ENCODE measurements around the gene IMP3. TPM values are rescaled to one million over a fixed set of nuclear protein-coding genes. Genes with fewer than 3 reads are reported as not detected.

Gene IMP3
- polyA plus RNA-seq, 1 of the 3 experiments (the other 2 are of a cell fraction) = 56.2 TPM

DNA sequence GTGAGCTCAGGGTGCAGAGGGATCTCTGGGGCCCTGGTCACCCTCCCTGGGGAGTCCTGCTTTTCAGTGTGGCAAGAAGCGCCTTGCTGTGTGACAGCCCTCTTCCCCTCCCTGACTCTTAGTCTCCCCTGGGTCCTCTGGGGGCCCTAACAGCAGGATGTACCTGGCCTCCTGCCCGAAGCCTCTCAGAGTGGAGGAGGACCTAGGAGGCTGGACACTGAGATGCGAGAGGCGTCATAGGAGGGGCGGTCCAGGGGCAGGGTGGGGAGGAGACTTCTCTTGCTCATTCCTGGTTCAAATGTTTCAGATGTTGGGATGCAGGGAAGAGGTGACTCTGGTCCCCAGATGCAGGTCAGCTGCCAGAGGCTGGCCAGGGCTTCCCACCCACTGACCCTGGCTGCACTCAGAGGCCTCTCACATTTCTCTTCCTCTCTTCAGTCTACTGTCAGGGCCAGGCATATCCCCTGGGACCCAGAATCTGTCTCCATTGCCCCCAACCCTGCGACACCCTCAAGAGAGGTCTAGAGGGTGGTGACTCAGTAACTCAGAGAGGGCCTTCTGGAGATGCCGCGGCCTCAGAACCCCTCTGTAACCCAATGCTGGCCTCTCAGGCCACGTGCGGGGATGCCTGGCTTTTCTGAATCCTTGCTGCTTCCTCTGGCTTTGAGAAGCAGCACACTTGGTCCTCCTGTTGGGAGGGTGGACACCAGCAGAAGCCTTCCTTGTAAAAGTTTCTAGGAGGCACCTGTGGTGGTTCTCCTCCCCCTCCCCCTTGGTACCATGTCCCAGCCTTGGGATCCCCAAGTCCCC is 33.6 kb upstream of the IMP3 start:
- no peaks in the 10 kb centered on the region for H3K9me3 ChIP-seq

DNA sequence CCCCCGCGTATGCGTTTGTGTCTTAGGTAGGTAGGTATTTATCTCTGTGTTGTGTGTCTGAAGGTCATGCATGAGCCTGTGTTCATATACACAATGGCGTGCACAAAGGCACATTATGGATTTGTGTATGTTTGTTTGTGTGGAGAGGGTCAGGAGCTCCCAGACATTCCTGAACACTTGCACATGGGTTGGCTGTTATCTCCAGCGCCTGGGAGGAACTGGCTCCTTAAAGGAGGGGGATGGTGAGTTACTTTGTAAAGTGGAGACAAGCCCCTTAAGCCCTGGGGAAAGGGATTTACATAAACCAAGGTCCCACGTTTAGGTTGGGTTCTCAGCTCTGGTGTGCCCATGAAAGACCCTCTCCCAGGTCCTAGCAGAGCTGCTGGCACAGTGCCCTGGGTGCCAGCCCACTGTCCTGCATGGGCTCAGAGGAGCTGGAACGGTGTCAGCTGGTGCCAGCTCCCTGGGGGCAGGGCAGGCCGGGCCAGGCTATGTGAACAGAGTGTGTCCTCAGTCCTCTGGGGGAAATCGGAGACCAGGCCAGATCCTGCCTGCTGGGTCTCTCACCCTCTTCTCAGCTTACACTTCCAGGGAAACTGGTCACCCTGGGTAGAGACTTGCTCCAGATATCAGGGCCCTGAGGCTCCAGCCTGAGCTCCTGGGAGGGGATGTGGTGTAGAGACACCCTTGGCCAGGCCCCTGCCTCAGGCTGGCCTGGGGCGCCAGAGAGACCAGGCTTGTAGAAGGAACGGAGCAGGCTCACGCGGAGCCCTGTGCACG is 32.8 kb upstream of the IMP3 start:
- H3K27me3 ChIP-seq (ENCODE audit: insufficient read depth) = no peaks in the 10 kb centered on the region
- peaks cover 28 to 30% of the 10 kb centered on the region in 2 experiments; a peak in 3 of 4 replicates for H3K4me1 ChIP-seq (ENCODE audit: control insufficient read depth in 1 of 2, insufficient read depth in 2 of 2, low read depth in 1 of 2, low read length in 1 of 2)
- no peak overlapping the region for H3K4me3 ChIP-seq (ENCODE audit: low read depth in 2 of 2, low read length in 1 of 2)
- POLR2A ChIA-PET = interaction anchor here (0.9 to 2.0 kb wide), 2 partner anchors 33 to 47 kb away, joined by 3 to 10 read pairs; partner anchors contain the start of genes IMP3 and SNUPN
- H3K4me2 ChIP-seq = peak overlapping the region; percentile 39; the same call in 1 of the 2 replicates
- no peaks in the 10 kb centered on the region for H4K20me1 ChIP-seq (ENCODE audit: insufficient read depth)
- CTCF ChIA-PET = interaction anchor here (1.1 to 2.8 kb wide), 6 partner anchors 11 to 60 kb away, joined by 4 to 9 read pairs (median 6); partner anchors contain the start of genes IMP3 and SNX33
- peak overlapping the region; percentile 60 for H3K27ac ChIP-seq (ENCODE audit: low read depth in 2 of 2, low read length in 1 of 2)
- peaks cover 7% of the 10 kb centered on the region for H3F3A ChIP-seq (replicated peaks; ENCODE audit: insufficient read depth)
- no peaks in the 10 kb centered on the region for H3K36me3 ChIP-seq (replicated peaks in 1 of 2; ENCODE audit: control insufficient read depth in 1 of 2, insufficient read depth in 2 of 2, low read length in 1 of 2)
- TF ChIP-seq, protein P1, sequence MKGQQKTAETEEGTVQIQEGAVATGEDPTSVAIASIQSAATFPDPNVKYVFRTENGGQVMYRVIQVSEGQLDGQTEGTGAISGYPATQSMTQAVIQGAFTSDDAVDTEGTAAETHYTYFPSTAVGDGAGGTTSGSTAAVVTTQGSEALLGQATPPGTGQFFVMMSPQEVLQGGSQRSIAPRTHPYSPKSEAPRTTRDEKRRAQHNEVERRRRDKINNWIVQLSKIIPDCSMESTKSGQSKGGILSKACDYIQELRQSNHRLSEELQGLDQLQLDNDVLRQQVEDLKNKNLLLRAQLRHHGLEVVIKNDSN (IDR thresholded peaks at IDR 0.05; ENCODE audit: borderline replicate concordance, low read depth) = no peak
- TF ChIP-seq NFIC (IDR thresholded peaks at IDR 0.05; ENCODE audit: borderline replicate concordance) (peak; percentile 43; the same call in 1 of the 2 replicates), SMC3 (IDR thresholded peaks at IDR 0.05; ENCODE audit: low read depth, low read length) (no peak)
- peaks cover 10% of the 10 kb centered on the region for H3K79me2 ChIP-seq (ENCODE audit: insufficient read depth)
- peak overlapping the region; percentile 50 for H3K9ac ChIP-seq
- peak; percentile 64 for DNase-seq
- H2AFZ ChIP-seq (ENCODE audit: low read depth) = no peak overlapping the region
- WGBS (ENCODE audit: low lambda C conversion rate) = 61% methylated on average over 11 of the region's 14 CpGs
- H3K9me3 ChIP-seq = no peaks in the 10 kb centered on the region
- H3K9me2 ChIP-seq = no peaks in the 10 kb centered on the region

More for the DNA sequence above, 33.6 kb upstream of the IMP3 start:
- CTCF ChIA-PET = interaction anchor here (1.1 to 2.8 kb wide), 6 partner anchors 10 to 129 kb away, joined by 4 to 9 read pairs (median 4); partner anchors contain the start of gene IMP3
- POLR2A ChIA-PET = interaction anchor here (0.9 to 2.0 kb wide), 2 partner anchors 33 to 48 kb away, joined by 3 to 10 read pairs; partner anchors contain the start of genes IMP3 and SNUPN
- DNase-seq = no peak
- no peak overlapping the region for H2AFZ ChIP-seq (ENCODE audit: low read depth)
- no peaks in the 10 kb centered on the region for H3K9me2 ChIP-seq
- peak overlapping the region; percentile 50 for H3K9ac ChIP-seq
- peaks cover 28 to 30% of the 10 kb centered on the region in 2 experiments; a peak in 3 of 4 replicates for H3K4me1 ChIP-seq (ENCODE audit: control insufficient read depth in 1 of 2, insufficient read depth in 2 of 2, low read depth in 1 of 2, low read length in 1 of 2)
- H3F3A ChIP-seq (replicated peaks; ENCODE audit: insufficient read depth) = peaks cover 7% of the 10 kb centered on the region
- peaks cover 4% of the 10 kb centered on the region; the same call in 1 of the 2 replicates for H3K79me2 ChIP-seq (ENCODE audit: insufficient read depth)
- 96% methylated on average over 9 of the region's 10 CpGs for WGBS (ENCODE audit: low lambda C conversion rate)
- H3K4me2 ChIP-seq = peak overlapping the region; percentile 39; the same call in 1 of the 2 replicates
- no peaks in the 10 kb centered on the region for H4K20me1 ChIP-seq (ENCODE audit: insufficient read depth)
- H3K27me3 ChIP-seq (ENCODE audit: insufficient read depth) = no peaks in the 10 kb centered on the region
- H3K4me3 ChIP-seq (ENCODE audit: low read depth in 2 of 2, low read length in 1 of 2) = no peak overlapping the region
- H3K27ac ChIP-seq (ENCODE audit: low read depth in 2 of 2, low read length in 1 of 2) = peak overlapping the region; percentile 60; a peak in 2 of 4 replicates
- no peak for TF ChIP-seq GABPA (IDR thresholded peaks at IDR 0.05; ENCODE audit: low read depth)
- TF ChIP-seq CHD2 (IDR thresholded peaks at IDR 0.05; ENCODE audit: low read length, partially characterized antibody) = no peak
- TF ChIP-seq, protein P1 (IDR thresholded peaks at IDR 0.05; ENCODE audit: borderline replicate concordance, low read depth) = no peak
- TF ChIP-seq EP300 (IDR thresholded peaks at IDR 0.05; ENCODE audit: borderline replicate concordance in 1 of 2, low read depth in 1 of 2, low read length in 1 of 2) = no peak
- H3K36me3 ChIP-seq (replicated peaks in 1 of 2; ENCODE audit: control insufficient read depth in 1 of 2, insufficient read depth in 2 of 2, low read length in 1 of 2) = no peaks in the 10 kb centered on the region

All from SK-N-SH (cell line).